SK-N-MC (cell line): Measurements from ENCODE around the gene MAGI3.
A peak's percentile ranks its signal among the peaks of the same experiment; 100 is the strongest.

Experiments used
- DNase-seq: peaks from one replicate; pipeline ENCODE4 v3.0.0-alpha.2; 2011; ENCODE audit warnings: low read depth, low spot score
- H3K27ac ChIP-seq: fragments of 200-600 bp; sonication (generic); 2 replicates; pipeline ENCODE4 v1.5.1; 2016; ENCODE audit warnings: mixed run types
- H3K36me3 ChIP-seq: fragments of 200-600 bp; sonication (generic); 2 replicates; pipeline ENCODE4 v1.6.1; 2017; ENCODE audit warnings: antibody characterized with exemption, low read length, mixed read lengths; ENCODE audit not compliant: insufficient read depth
- H3K4me3 ChIP-seq: fragments of 200-600 bp; sonication (generic); 2 replicates; pipeline ENCODE4 v1.5.1; 2016
- H3K9ac ChIP-seq: fragments of 200-600 bp; sonication (generic); 2 replicates; pipeline ENCODE4 v1.8.0; 2017; ENCODE audit warnings: mixed run types, mixed read lengths; ENCODE audit not compliant: insufficient read length
- H3K9me3 ChIP-seq: fragments of 200-600 bp; sonication (generic); 2 replicates; pipeline ENCODE4 v1.6.1; 2017; ENCODE audit warnings: low read depth, mild to moderate bottlenecking, antibody characterized with exemption, low read length, moderate library complexity, mixed read lengths
- EZH2 ChIP-seq: fragments of 200-600 bp; sonication (generic); IDR thresholded peaks from one replicate; pipeline ENCODE4 v1.6.1; 2017; ENCODE audit warnings: antibody characterized with exemption
- FOXP2 ChIP-seq: optimal IDR thresholded peaks from 2 replicates; pipeline ENCODE3; 2011; ENCODE audit warnings: mild to moderate bottlenecking, moderate library complexity; ENCODE audit not compliant: insufficient read depth; ENCODE audit errors: extremely low read length, control extremely low read depth
- POLR2AphosphoS5 ChIP-seq: IDR thresholded peaks from 2 replicates; pipeline ENCODE4 v1.6.1; 2012; ENCODE audit warnings: mild to moderate bottlenecking, low read depth, low read length, borderline replicate concordance

MAGI3 gene

GRCh38 chr1:113511269-113511668, 121.0 kb downstream of the MAGI3 start:
- H3K36me3 ChIP-seq = no peaks in the 10 kb centered on the region
- H3K9me3 ChIP-seq = no peaks in the 10 kb centered on the region
- TF ChIP-seq FOXP2 = no peak
- TF ChIP-seq POLR2AphosphoS5 = no peak
- no peak for TF ChIP-seq EZH2
- no peak overlapping the region for H3K9ac ChIP-seq
- DNase-seq = no peak
- no peak overlapping the region for H3K27ac ChIP-seq
- no peak overlapping the region for H3K4me3 ChIP-seq

GRCh38 chr1:113515498-113515897, 125.2 kb downstream of the MAGI3 start:
- no peaks in the 10 kb centered on the region for H3K9me3 ChIP-seq
- no peaks in the 10 kb centered on the region for H3K36me3 ChIP-seq
- no peak for DNase-seq
- TF ChIP-seq POLR2AphosphoS5 = no peak
- TF ChIP-seq EZH2 = no peak
- TF ChIP-seq FOXP2 = no peak
- H3K4me3 ChIP-seq = no peak overlapping the region
- no peak overlapping the region for H3K9ac ChIP-seq
- H3K27ac ChIP-seq = no peak overlapping the region

GRCh38 chr1:113517346-113517745, 127.0 kb downstream of the MAGI3 start:
- Histone ChIP-seq H3K36me3 (no peaks in the 10 kb centered on the region), H3K9me3 (no peaks in the 10 kb centered on the region), H3K9ac (no peak overlapping the region), H3K4me3 (no peak overlapping the region), H3K27ac (no peak overlapping the region)
- DNase-seq = no peak
- TF ChIP-seq FOXP2 (no peak), EZH2 (no peak), POLR2AphosphoS5 (no peak)

- no peak overlapping the region for H3K27ac ChIP-seq
- H3K4me3 ChIP-seq = no peak overlapping the region
- H3K9ac ChIP-seq = no peak overlapping the region
- no peaks in the 10 kb centered on the region for H3K36me3 ChIP-seq
- no peak for TF ChIP-seq POLR2AphosphoS5
- TF ChIP-seq EZH2 = no peak
- DNase-seq = no peak
- H3K9me3 ChIP-seq = no peaks in the 10 kb centered on the region
These were observed 127.7 kb downstream of the MAGI3 start for GRCh38 chr1:113517983-113518382.

GRCh38 chr1:113519556-113519955, 129.2 kb downstream of the MAGI3 start:
- DNase-seq = no peak

GRCh38 chr1:113530021-113530420, 139.7 kb downstream of the MAGI3 start:
- Histone ChIP-seq H3K27ac (peak overlapping the region; percentile 33), H3K9me3 (no peaks in the 10 kb centered on the region)
- no peak for DNase-seq

More at GRCh38 chr1:113519556-113519955, 129.2 kb downstream of the MAGI3 start:
- no peaks in the 10 kb centered on the region for H3K36me3 ChIP-seq
- no peaks in the 10 kb centered on the region for H3K9me3 ChIP-seq
- H3K4me3 ChIP-seq = no peak overlapping the region
- H3K9ac ChIP-seq = no peak overlapping the region
- no peak for TF ChIP-seq FOXP2
- TF ChIP-seq POLR2AphosphoS5 = no peak
- TF ChIP-seq EZH2 = no peak
- H3K27ac ChIP-seq = no peak overlapping the region

GRCh38 chr1:113531321-113531720, 141.0 kb downstream of the MAGI3 start:
- TF ChIP-seq POLR2AphosphoS5 (no peak), FOXP2 (no peak), EZH2 (no peak)
- peak overlapping the region; percentile 61 for H3K4me3 ChIP-seq
- peak overlapping the region; percentile 52 for H3K9ac ChIP-seq
- DNase-seq = no peak
- peak overlapping the region; percentile 78 for H3K27ac ChIP-seq
- H3K36me3 ChIP-seq = no peaks in the 10 kb centered on the region
- H3K9me3 ChIP-seq = no peaks in the 10 kb centered on the region

More at GRCh38 chr1:113530021-113530420, 139.7 kb downstream of the MAGI3 start:
- Histone ChIP-seq H3K9ac (no peak overlapping the region), H3K36me3 (no peaks in the 10 kb centered on the region), H3K4me3 (no peak overlapping the region)
- TF ChIP-seq POLR2AphosphoS5 (no peak), FOXP2 (no peak), EZH2 (no peak)

- no peak for DNase-seq
- H3K36me3 ChIP-seq = no peaks in the 10 kb centered on the region
- no peak overlapping the region for H3K4me3 ChIP-seq
- no peak for TF ChIP-seq POLR2AphosphoS5
- no peak for TF ChIP-seq EZH2
- peak overlapping the region; percentile 91 for H3K27ac ChIP-seq
- no peaks in the 10 kb centered on the region; the same call in 1 of the 2 replicates for H3K9me3 ChIP-seq
- H3K9ac ChIP-seq = no peak overlapping the region
These were observed 142.7 kb downstream of the MAGI3 start for GRCh38 chr1:113533061-113533460.

- Histone ChIP-seq H3K9ac (peak overlapping the region; percentile 49), H3K36me3 (no peaks in the 10 kb centered on the region), H3K27ac (peak overlapping the region; percentile 88), H3K9me3 (no peaks in the 10 kb centered on the region; the same call in 1 of the 2 replicates), H3K4me3 (peak overlapping the region; percentile 51)
- TF ChIP-seq EZH2 (no peak), FOXP2 (no peak), POLR2AphosphoS5 (no peak)
- DNase-seq = no peak
These were observed 144.0 kb downstream of the MAGI3 start for GRCh38 chr1:113534130-113534817.
